Measurements from ENCODE around the gene MRO. TPM values are rescaled to one million over a fixed set of nuclear protein-coding genes. Genes with fewer than 3 reads are reported as not detected.

Gene MRO
- total and polyA plus RNA-seq, 10 of the 15 experiments (the other 5 are each of a cell fraction or from before 2014, with no cell fraction given): 0.11 to 0.18 TPM; not detected in 8

- H3K27me3 ChIP-seq (replicated peaks in 1 of 2; ENCODE audit: control insufficient read depth in 2 of 2, insufficient read depth in 2 of 2, low read length in 1 of 2): peaks cover 0 to 10% of the 10 kb centered on the region in 2 experiments
- H3K79me2 ChIP-seq (ENCODE audit: control insufficient read depth, insufficient read depth, low read length): no peaks in the 10 kb centered on the region
- H2AFZ ChIP-seq (ENCODE audit: control insufficient read depth, low read depth, low read length): no peak overlapping the region
- ChIA-PET RAD21 (ENCODE audit: unreplicated experiment) (no interaction called here), SMC1A (ENCODE audit: uncharacterized antibody, unreplicated experiment) (no interaction called here), POLR2A (no interaction called here), CTCF (no interaction called here)
- H3K9me3 ChIP-seq (replicated peaks; ENCODE audit: control insufficient read depth, insufficient read depth, low read length): no peaks in the 10 kb centered on the region; the same call in 2 of the 3 replicates
- WGBS (ENCODE audit: insufficient coverage, insufficient replicate concordance, low lambda C conversion rate, missing lambda C conversion rate): 50% methylated on average over 1 of the region's 1 CpG
- H4K20me1 ChIP-seq (ENCODE audit: control insufficient read depth, insufficient read depth): no peaks in the 10 kb centered on the region
- no peaks in the 10 kb centered on the region for H3K4me1 ChIP-seq (ENCODE audit: control insufficient read depth, insufficient read depth, low read length)
- intact Hi-C loops (cut with micrococcal nuclease; ENCODE audit: unreplicated experiment): no loop called here
- no peak for ATAC-seq
- FAIRE-seq: no peak
- H3K27ac ChIP-seq (ENCODE audit: control insufficient read depth, insufficient read depth): no peak overlapping the region
- H3K9ac ChIP-seq (ENCODE audit: control insufficient read depth, insufficient read depth, low read length): no peak overlapping the region
- no TSS peak for BruUV-seq (replicated peaks)
- in situ Hi-C loops (cut with MboI): no loop called here
- no peak for DNase-seq (ENCODE audit: low read depth, low spot score)
- H3K4me2 ChIP-seq (ENCODE audit: control insufficient read depth, insufficient read depth): no peak overlapping the region
- H3K4me3 ChIP-seq: no peak overlapping the region
- no peaks in the 10 kb centered on the region for H3K36me3 ChIP-seq (ENCODE audit: control insufficient read depth in 2 of 2, insufficient read depth in 2 of 2, low read length in 1 of 2)
- TF ChIP-seq SREBF2 (IDR thresholded peaks at IDR 0.05; ENCODE audit: low read length) (no peak), MTA2 (IDR thresholded peaks at IDR 0.05; ENCODE audit: low read depth) (no peak), ZBTB33 (IDR thresholded peaks at IDR 0.05) (no peak), TAF1 (IDR thresholded peaks at IDR 0.05; ENCODE audit: borderline replicate concordance, low read depth, low read length) (no peak), STAT3 (IDR thresholded peaks at IDR 0.05; ENCODE audit: low read depth, low read length) (no peak), CUX1 (IDR thresholded peaks at IDR 0.05; ENCODE audit: insufficient replicate concordance, low read depth, low read length) (no peak), ZBTB40 (IDR thresholded peaks at IDR 0.05; ENCODE audit: borderline replicate concordance) (no peak), SIX5 (IDR thresholded peaks at IDR 0.05; ENCODE audit: low read depth, low read length, severe bottlenecking) (no peak), YY1 (IDR thresholded peaks at IDR 0.05; ENCODE audit: low read depth, low read length) (no peak)
These were observed 72.0 kb downstream of the MRO start for GRCh38 chr18:50747849-50748242.
